Fibroblast of the aortic adventitia (primary cell): ENCODE results near the gene TICRR. TPM values are rescaled to one million over a fixed set of nuclear protein-coding genes. Genes with fewer than 3 reads are reported as not detected.
"Not testable (repeated sequence)": the region's sequence is repeated elsewhere in the genome, so short reads cannot be mapped to it uniquely, and the experiment has no call there.

Source experiments
- DNase-seq: peaks from one replicate; pipeline ENCODE4 v3.0.0-alpha.2; 2010; ENCODE audit warnings: low read depth
- H3K4me3 ChIP-seq: 2 replicates; pipeline ENCODE4 v1.5.1; 2011; ENCODE audit warnings: low read depth, mild to moderate bottlenecking, control low read depth, low read length, moderate library complexity
- total RNA-seq: library from RNA; depleted of rRNA; stranded (reverse); fragments of >200 nt; gene quantifications from 2 replicates; pipeline ENCODE4 v1.2.3, GENCODE V29; 2012; ENCODE audit warnings: low replicate concordance
- TF ChIP-seq, protein P1 (sequence below): IDR thresholded peaks from 2 replicates; pipeline ENCODE4 v1.5.1; 2011; ENCODE audit warnings: mild to moderate bottlenecking, low read length, control low read depth, inconsistent platforms; ENCODE audit not compliant: insufficient read depth

The TICRR gene
- total RNA-seq, 1 donor = 8.8 TPM

DNA sequence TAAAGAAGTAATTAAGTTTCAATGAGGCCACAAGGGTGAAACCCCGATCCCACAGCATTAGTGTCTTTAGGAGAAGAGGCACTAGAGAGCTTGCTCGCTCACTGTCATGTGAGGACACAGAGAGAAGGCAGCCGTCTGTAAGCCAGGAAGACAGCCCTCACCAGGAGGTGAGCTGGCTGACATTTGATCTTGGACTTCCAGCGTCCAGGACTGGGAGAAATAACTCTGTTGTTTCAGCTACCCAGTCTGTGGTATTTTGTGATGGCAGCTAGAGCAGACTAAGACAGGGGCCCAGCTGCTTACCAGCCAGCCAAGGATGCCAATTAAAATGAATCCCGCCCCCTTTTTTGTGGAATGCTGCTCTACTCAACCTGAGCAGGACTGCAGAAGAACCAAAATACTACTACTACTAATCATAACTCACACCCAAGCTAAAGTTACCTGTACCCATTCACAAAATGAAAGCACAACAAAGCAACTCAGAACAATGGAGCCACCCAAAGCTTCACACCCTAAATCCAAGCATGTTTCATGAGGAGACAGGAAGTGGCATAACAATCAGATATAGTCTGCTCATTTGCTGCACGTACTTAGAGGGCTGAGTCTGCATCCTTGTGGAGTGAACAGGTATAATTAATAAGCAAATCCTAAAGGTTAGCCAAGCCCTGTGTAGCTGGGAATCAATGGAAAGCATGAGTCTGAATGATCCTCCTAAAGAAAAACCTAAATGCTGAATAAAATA is 43.3 kb upstream of the TICRR start:
- no peak overlapping the region for H3K4me3 ChIP-seq
- TF ChIP-seq, protein P1, sequence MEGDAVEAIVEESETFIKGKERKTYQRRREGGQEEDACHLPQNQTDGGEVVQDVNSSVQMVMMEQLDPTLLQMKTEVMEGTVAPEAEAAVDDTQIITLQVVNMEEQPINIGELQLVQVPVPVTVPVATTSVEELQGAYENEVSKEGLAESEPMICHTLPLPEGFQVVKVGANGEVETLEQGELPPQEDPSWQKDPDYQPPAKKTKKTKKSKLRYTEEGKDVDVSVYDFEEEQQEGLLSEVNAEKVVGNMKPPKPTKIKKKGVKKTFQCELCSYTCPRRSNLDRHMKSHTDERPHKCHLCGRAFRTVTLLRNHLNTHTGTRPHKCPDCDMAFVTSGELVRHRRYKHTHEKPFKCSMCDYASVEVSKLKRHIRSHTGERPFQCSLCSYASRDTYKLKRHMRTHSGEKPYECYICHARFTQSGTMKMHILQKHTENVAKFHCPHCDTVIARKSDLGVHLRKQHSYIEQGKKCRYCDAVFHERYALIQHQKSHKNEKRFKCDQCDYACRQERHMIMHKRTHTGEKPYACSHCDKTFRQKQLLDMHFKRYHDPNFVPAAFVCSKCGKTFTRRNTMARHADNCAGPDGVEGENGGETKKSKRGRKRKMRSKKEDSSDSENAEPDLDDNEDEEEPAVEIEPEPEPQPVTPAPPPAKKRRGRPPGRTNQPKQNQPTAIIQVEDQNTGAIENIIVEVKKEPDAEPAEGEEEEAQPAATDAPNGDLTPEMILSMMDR = no peak
- no peak for DNase-seq

DNA sequence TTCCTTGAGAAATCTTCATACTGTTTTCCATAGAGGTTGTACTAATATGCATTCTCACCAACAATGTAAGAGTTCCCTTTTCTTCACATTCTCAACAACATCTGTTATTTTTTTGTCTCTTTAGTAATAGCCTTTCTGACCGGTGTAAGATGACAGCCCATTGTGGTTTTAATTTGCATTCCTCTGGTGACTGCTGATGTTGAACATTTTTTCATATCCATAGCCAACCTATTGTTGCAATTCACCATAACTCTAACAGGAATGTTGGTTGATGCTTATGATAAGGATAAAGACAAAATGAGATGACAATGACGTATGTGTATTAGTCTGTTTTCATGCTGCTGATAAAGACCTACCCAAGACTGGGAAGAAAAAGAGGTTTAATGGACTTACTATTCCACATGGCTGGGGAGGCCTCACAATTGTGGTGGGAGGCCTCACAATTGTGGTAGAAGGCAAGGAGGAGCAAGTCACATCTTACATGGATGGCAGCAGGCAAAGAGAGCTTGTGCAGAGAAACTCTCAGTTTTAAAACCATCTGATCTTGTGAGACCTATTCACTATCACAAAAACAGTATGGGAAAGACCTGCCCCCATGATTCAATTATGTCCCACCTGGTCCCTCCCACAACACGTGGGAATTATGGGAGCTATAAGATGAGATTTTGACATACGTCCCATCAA is 41.3 kb upstream of the TICRR start:
- H3K4me3 ChIP-seq = no peak overlapping the region
- peak; percentile 86 for DNase-seq

DNA sequence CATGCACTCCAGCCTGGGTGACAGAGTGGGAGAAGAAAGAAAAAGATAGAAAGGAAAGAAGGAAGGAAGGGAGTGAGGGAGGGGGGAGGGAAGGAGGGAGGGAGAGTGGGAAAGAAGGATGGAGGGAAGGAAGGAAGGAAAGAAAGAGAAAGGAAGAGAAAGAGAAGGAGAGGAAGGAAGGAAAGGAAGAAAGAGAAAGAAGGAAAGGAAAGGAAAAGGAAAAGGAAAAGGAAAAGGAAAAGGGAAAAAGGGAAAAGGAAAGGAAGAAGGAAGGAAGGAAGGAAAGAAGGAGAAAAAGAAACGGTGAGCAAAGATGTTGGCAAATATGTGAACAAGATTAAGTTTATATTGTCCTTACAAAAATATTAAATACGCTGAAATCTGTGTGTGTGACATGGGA is 36.2 kb upstream of the TICRR start:
- H3K4me3 ChIP-seq = no peak overlapping the region
- TF ChIP-seq, protein P1 = no peak
- no peak for DNase-seq

More for the DNA sequence above, 41.3 kb upstream of the TICRR start:
- TF ChIP-seq, protein P1 = no peak

DNA sequence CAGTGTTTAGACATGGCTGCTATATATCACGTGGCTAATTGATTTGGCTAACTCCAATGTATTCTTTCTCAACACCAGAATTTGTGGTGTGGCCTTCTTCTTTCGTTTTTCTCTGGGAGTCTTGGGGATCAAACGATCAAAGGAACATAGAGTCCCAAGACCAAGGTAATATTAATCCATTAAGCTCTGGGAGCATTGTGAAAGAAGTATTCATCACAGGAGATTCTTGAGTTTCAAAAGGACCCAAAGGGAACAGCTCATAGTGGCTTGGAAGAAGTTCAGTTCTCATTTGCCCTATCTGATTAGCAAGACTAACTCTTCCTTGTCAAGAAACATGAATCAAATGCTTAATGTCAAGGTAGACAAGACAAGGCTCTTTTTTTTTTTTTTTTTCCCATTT is 32.9 kb upstream of the TICRR start:
- no peak for DNase-seq
- TF ChIP-seq, protein P1 = no peak

DNA sequence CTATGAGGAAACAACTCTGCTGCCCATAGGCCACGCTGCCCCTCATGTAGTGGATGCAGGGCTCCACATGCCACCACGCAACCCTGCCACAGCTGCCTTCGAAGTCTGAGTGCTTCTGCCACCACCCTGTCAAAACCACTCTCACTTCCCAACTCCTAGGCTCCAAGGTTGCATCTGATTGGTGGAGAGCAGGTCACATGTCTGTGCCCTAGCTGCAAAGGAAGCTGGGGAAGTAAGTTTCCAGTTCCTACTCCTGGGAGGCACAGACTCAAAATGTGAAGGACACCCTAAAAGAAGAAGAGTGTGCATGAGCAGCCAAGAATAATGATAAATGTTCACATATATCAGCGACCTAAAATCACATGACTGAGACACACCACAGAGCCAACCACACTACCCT is 31.9 kb upstream of the TICRR start:
- TF ChIP-seq, protein P1 = no peak
- no peak overlapping the region for H3K4me3 ChIP-seq
- no peak for DNase-seq

More for the DNA sequence above, 32.9 kb upstream of the TICRR start:
- no peak overlapping the region for H3K4me3 ChIP-seq

DNA sequence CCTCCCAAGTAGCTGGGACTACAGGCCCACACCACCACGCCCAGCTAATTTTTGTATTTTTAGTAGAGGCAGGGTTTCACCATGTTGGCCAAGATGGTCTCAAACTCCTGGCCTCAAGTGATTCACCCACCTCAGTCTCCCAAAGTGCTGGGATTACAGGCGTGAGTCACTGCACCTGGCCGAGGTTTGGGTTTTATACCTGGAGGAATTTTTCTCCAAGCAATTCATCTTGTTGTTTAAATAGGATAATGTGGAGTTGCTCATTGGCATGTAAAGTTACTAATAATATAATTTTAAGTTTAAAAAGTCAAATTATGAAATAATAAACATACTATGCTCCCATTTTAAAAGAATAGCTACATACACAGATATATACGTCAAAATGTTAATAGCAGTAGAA is 26.1 kb upstream of the TICRR start:
- DNase-seq, H3K4me3 ChIP-seq: not testable (repeated sequence)

DNA sequence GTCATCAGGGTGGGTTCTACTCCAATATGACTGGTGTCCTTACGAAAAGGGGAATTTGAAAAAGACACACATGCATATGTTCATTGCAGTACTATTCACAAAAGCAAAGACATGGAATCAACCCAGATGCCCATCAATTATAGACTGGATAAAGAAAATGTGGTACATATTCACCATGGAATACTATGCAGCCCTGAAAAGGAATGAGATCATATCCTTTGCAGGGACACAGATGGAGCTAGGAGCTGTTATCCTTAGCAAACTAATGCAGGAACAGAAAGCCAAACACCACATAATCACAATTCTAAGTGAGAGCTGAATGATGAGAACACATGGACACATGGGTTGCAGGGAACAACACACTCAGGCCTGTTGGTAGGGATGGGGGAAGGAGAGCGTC is 24.8 kb upstream of the TICRR start:
- H3K4me3 ChIP-seq = no peak overlapping the region
- TF ChIP-seq, protein P1 = no peak
- no peak for DNase-seq
